ENCODE measurements around the gene TPSD1.
"Not testable (repeated sequence)": the region's sequence is repeated elsewhere in the genome, so short reads cannot be mapped to it uniquely, and the experiment has no call there.

Gene TPSD1

DNA sequence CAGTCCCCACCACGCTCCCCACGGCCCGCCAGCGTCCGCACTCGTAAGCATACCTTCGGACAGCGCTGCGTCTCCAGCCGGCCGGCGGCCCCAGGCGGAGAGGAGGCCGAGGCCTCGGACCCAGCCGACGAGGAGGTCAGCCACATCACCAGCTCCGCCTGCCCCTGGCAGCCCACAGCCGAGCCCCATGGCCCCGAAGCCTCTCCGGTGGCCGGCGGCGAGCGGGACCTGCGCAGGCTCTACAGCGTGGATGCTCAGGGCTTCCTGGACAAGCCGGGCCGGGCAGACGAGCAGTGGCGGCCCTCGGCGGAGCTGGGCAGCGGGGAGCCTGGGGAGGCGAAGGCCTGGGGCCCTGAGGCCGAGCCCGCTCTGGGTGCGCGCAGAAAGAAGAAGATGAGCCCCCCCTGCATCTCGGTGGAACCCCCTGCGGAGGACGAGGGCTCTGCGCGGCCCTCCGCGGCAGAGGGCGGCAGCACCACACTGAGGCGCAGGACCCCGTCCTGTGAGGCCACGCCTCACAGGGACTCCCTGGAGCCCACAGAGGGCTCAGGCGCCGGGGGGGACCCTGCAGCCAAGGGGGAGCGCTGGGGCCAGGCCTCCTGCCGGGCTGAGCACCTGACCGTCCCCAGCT, 35.7 kb upstream of the TPSD1 start:
- H3K27ac ChIP-seq = no peak overlapping the region

DNA sequence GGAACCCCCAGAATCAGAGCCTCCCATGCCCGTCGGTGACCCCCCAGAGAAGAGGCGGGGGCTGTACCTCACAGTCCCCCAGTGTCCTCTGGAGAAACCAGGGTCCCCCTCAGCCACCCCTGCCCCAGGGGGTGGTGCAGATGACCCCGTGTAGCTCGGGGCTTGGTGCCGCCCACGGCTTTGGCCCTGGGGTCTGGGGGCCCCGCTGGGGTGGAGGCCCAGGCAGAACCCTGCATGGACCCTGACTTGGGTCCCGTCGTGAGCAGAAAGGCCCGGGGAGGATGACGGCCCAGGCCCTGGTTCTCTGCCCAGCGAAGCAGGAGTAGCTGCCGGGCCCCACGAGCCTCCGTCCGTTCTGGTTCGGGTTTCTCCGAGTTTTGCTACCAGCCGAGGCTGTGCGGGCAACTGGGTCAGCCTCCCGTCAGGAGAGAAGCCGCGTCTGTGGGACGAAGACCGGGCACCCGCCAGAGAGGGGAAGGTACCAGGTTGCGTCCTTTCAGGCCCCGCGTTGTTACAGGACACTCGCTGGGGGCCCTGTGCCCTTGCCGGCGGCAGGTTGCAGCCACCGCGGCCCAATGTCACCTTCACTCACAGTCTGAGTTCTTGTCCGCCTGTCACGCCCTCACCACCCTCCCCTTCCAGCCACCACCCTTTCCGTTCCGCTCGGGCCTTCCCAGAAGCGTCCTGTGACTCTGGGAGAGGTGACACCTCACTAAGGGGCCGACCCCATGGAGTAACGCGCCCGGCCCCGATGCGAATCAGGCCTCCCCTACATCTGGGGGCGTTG, 34.8 kb upstream of the TPSD1 start:
- H3K27ac ChIP-seq = no peak overlapping the region

More for the DNA sequence above, 35.7 kb upstream of the TPSD1 start:
- no peak overlapping the region for H3K4me3 ChIP-seq

DNA sequence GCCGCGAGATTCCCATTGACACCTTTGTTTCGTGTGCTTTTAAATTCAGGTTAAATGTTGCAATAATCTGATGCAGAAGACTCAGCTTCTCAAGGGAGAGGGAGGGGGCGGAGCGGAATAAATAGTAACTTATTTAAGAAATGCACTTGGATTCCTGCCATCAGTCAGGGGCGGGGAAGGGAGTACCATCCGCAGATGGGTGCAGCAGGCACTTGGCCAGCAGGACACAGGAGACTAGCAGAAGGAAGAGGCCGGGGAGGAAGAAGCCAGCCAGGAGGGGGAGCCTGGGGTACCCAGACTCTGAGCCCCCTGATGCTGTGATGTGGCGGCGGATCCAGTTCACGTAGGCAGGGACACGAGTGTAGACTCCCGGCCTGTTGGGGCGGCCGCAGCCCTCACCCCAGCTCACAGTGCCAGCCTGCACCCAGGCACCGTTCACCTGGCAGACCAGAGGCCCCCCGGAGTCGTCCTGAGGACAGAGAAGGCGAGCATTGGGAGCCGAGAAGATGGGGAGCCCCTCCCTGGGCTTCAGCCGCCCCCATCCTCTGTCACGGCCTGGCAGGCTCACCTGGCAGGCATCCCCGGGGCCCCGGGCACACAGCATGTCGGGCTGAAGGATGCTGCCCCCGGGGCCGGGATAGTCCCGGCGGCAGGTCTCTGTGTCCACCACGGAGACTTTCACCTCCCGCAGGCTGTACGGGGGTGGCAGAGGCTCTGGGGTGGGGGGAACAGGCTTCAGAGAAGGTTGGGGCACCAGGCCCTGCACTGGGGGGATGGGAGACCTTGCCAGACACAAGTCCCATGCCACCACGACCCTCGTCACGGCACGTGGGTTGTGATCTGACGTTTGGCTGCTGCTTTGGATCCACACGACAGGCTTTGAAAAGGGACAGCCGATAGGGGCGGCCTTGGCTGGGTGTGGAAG, 34.0 kb upstream of the TPSD1 start:
- Histone ChIP-seq H3K27ac (no peak overlapping the region), H3K4me3 (no peak overlapping the region)

More for the DNA sequence above, 34.8 kb upstream of the TPSD1 start:
- H3K4me3 ChIP-seq = no peak overlapping the region

DNA sequence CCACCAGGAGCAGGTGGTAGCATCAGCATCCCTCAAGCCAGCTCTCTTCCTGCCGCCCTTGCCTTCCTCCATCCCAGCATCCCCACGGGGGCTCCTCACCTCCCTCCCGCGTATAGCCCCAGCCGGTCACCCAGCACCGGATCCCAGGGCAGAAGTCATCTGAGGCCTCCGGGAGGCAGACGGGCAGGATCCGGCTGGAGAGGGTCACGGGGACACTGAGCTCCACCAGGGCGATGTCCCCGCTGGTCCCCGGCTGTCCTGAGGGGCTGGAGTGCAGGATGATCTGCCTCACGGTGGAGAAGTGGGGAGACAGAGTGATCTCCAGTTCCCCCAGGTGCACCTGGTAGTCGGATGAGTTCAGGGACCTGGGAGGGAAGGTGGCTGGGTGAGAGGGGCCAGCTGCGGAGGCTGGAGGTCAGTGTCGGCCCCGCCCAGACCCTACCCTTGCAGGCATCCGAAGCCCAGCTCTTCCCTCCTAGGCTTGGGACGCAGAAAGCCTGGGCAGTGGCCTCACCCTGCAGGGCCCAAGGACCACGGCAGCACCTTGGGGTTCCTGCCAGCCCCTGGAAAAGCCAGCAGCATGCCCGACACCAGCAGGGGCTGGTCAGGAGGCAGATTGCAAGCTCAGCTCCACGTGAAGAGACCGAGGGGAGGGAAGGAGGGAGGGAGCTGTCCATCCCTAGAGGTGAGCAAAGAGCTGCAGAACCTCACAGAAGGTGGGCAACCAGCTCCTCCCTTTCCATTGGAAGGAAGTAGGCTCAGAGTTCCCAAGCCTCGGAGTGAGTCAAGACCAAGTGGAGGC, 33.1 kb upstream of the TPSD1 start:
- no peak overlapping the region for H3K4me3 ChIP-seq
- H3K27ac ChIP-seq = no peak overlapping the region

DNA sequence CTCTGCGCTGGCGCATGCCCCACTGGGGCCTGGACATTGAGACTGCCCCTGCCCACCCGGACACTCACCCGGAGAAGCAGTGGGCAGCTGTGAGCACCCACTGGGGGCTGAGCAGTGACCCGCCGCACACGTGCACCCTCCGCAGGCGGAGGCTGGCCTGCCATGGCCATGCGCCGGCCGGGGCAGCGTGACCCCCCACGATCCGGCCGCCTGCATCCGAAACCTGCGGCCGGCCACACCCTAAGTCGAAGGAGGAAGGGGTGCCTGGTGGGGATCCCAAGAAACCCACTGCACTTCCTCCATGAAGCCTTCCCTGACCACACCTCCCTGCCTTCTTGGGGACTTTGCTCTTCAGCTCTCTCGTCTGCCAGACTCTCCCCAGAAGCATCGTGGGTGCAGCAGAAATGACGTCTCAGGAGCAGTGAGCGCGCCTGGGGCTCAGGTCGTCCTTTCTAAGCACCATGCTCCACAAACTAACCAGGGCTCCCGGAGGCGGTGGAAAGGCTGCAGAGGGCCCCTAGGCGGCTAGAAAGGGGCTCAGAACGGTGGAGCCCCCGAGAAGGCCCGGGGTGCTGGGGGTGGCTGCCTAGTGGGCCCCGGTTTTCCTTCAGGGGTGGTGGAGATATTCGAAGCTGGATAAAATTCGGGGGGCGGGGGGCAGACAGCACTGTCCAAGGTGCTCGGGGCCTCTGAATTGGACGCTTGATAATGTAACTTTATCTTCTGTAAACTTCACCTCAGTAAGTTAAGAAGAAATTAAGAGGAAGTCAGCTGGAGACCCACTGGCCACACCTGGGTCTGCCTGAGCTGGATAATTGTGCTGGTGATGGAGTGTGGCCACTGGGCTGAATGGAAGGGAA, 32.3 kb upstream of the TPSD1 start:
- Histone ChIP-seq H3K27ac (no peak overlapping the region), H3K4me3 (no peak overlapping the region)

DNA sequence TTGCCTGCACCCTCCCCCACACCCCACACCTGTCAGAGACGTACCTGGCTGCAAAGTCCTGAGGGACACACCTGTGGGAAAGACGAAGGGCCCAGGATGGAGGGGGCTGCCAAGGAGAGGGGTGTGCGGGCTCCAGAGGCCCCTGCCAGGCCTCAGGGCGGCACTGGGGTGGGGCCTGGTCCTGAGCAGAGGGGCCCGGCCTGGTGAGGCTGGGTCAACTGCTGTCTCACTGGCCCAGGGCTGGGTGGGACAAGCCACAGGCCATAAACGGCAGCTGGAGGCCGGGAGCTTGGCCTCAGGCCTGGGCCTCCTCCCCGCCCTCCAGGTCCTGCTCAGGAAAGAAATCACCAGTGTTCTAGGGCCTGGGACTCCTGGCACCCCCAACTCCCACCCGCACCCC, 31.3 kb upstream of the TPSD1 start:
- Histone ChIP-seq H3K4me3 (no peak overlapping the region), H3K27ac (no peak overlapping the region)

DNA sequence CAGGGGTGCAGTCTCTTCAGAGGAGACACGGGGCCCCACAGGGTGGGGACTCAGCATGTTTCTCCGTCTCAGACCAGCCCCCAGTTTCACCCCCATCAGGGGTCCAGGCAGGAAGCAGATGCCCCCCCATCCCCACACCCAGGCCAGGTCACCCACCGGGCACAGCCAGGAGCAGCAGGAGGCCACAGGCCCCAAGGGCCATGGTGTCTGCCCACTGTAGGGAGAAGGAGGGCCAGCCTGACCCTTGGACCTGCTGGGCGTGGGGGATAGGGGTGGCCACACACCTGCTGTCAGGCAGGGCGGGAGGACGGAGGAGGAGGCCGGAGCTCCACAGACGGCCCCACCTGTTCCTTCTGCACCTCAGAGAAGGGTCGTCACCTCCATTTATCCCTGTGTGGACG, 30.8 kb upstream of the TPSD1 start, which contains the start of gene TPSG1:
Gene TPSG1, minus strand, starts transcription at position 218 of the 401 bp plus-strand sequence. Its CDS starts 16 bp downstream, at position 202.
- H3K4me3 ChIP-seq = no peak within 1 kb of the TSS
- H3K27ac ChIP-seq = no peak within 1 kb of the TSS

DNA sequence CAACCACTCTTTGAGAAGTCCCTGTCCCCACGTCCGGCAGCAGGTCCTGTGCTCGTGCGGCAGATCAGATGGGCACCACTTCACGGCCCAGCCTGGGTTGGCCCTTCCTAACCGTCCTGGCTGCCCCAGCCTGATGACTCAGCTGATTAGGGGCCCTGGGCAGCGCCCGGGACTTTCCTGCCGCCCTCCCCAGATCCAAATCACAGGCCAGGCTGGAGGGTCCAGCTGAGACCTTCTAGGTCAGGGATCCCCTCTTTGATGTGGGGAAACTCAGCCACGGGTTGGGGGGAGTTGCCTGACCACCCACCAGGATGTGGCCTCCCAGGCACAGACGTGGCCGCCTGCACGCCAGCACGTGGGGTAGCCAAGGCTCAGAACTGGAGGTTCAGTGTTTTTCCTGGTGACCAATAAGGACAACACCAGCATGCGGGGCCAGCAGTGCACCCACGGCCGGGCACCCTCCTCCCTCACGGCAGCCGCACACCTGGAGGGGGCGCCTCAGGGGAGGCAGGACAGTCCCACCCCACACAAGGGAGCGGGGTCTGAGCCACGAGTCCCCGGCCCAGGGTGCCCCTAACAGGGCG, 30.0 kb upstream of the TPSD1 start:
- not testable (repeated sequence) for H3K27ac ChIP-seq, H3K4me3 ChIP-seq

DNA sequence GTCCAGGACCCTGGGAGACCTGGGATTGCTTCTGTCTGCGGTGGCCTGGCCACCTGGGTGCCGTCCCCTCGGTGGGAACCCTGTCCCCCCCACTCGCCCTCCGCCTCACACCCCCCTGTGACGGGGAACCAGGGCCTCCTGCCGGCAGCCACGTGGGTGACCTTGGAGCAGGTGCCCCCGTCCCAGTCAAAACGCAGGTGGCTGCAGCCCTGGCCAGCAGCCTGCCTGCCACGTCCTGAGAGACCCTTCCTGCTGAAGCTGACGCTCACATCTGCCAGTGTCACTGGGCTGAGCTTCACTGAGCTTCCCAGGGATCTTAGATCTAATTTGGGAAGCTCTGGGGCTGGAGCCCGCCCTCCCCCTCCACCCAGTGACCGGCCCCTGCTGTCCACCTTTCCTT, 29.2 kb upstream of the TPSD1 start:
- H3K27ac ChIP-seq, H3K4me3 ChIP-seq: not testable (repeated sequence)

DNA sequence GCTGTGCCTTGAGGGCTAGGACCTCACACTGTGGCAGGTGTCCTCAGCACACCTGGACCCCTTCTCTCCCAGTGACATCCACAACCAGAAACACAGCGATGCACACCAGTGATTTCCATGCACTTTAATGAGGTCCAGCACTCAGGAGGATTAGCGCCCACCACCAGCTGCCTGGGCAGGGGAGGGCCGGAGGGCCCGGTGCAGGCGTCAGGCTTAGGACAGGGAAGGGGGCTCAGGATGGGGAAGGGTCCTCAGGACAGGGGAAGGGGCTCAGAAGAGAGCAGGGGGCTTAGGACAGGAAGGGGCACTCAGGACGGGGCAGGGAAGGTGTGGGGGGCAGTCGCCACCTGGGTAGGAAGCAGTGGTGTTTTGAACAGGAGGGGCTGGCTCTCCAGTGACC, 27.6 kb upstream of the TPSD1 start:
- not testable (repeated sequence) for H3K27ac ChIP-seq, H3K4me3 ChIP-seq

DNA sequence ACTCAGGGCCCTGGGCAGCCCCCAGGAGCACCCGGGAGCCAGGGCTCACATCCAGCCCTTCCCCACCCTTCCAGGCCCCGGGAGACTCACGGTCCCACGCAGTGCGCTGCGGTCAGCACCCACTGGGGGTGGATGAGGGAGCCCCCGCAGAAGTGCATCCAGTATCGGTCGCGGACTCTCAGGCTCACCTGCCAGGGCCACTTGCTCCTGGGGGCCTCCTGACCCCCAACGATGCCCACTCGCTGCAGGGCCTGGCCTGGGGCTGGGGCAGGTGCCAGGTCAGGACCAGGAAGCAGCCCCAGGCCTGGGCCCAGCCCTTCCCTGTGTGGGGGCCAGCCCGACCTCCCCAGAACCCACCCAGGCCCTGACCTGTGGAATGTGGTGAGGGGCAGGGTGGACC, 26.4 kb upstream of the TPSD1 start:
- not testable (repeated sequence) for H3K27ac ChIP-seq, H3K4me3 ChIP-seq

DNA sequence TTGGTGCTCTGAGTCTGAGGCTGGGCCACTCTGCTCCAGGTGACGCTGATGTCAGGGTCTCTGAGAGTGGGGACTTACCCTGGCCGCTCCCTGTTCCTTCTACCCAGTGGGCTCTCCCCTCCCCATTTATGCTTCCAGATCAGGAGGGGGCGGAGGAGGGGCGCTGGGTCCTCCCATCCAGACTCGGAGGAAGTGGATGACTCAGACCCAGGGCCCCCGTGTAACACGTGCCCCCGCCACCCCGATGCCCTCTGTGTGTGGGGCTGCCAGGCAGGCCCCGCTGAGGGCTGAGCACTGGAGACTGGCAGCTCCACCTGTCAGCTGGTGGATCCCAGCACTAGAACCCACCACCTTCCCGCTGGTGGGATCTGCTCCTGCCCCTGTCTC, 25.8 kb upstream of the TPSD1 start, which contains the start of gene TPSB2:
Gene TPSB2, minus strand, starts transcription at position 101 of the 387 bp plus-strand sequence. CDS start 233 bp downstream, outside the sequence.
- not testable (repeated sequence) for H3K27ac ChIP-seq, H3K4me3 ChIP-seq

DNA sequence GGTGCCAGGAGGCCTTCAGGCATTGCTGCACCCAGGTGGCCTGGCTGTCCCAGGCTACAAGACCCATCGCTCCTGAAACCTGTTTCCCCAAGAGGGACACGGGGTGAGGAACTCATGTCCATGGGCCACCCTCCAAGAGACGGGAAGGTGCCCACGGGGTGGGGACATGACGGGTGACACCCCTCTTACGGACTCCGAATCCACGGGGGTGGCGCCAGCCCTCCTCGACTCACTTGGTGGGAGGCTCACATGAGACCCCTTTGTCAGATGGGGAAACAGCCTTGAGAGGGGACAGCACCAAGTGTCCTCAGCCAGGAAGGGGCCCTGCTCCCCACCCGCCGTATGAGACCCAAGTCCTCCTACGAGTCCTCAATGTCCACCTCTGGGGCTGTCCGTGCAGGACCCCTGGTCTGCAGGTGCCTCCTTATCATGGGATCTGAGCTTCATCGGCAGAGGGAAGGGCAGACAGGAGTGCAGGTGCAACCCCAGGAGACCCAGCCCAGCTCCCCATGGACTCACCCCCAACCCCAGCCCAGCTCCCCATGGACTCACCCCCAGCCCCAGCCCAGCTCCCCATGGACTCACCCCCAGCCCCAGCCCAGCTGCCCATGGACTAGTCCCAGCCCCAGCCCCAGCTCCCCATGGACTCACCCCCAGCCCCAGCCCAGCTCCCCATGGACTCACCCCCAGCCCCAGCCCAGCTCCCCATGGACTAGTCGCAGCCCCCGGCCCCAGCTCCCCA, 25.2 kb upstream of the TPSD1 start:
- not testable (repeated sequence) for H3K27ac ChIP-seq, H3K4me3 ChIP-seq

DNA sequence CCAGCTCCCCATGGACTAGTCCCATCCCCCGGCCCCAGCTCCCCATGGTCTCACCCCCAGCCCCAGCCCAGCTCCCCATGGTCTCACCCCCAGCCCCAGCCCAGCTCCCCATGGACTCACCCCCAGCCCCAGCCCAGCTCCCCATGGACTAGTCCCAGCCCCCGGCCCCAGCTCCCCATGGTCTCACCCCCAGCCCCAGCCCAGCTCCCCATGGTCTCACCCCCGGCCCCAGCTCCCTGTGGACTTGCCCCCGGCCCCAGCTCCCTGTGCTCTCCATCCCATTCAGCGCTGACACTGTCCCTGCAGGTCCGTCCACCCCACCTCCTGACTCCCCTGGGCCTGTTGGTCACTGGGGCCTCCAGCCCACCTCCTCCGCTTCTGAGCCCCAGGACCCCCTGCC, 24.6 kb upstream of the TPSD1 start:
- H3K4me3 ChIP-seq, H3K27ac ChIP-seq: not testable (repeated sequence)

DNA sequence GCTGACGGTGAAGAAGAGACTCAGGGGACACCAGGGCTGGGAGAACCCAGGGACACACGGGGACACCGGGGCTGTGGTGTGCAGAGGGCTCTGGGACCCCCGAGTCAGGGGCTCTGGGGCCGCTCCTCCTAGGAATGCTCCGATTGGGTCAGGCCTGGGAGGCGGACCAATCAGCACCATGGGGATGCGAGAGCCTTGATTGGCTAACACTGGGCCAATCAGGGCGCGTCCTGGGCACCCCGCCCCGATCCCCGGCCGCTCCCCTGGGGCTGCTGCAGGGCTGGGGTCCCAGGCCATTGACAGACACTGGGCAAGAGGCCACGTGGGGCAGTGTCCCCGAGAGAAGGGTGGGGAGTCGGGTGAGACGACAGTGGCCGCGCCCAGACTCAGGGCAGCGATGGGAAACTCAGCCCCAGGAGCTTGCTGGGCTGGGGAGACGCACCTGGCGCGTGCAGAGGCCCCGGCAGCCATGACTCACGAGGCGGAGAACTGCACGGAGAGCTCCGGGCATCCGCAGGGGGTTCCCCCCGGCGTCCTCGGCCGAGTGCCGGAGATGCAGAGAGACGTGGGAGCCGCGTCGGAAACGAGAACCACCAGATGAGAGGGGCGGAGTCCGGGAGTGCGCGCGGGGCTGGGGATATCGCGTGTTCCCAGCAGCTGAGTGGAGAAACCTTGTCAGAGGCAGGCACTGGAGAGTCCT, 23.7 kb upstream of the TPSD1 start:
- H3K4me3 ChIP-seq, H3K27ac ChIP-seq: not testable (repeated sequence)

DNA sequence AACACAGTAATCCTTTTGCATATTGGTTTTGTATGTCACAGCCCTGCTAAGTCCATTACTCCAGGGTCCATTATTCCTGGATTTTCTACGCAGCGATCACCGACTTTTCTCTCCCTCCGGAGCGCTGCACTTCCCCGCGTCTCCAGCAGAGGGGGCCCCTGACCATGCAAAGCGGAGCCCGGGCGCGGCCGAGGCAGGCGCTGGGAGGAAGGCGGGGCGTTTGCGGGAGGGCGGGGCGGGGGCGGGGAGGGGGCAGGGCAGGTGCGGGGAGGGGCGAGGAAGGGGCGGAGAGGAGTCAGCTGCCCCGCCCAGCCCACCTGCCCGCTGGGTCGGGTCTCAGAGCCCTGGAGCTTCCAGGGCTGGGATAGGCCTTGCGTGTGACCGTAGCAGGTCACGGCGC, 19.2 kb upstream of the TPSD1 start:
- H3K4me3 ChIP-seq = not testable (repeated sequence)

DNA sequence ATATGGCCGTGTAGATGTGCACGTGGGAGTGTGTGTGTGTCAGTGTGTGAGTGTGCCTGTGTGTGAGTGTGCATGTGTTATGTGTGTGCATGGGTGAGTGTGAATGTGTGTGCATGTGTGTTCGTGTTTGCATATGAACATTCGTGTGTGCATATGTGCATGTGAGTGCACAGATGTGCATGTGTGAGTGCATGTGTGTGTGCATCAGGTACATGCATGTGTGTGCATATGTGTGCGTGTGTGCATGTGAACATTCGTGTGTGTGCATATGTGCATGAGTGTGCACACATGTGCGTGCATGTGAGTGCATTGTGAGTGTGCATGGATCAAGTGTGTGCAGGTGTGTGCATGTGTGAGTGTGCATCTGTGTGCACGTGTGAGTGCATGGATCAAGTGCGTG, 17.9 kb upstream of the TPSD1 start:
- Histone ChIP-seq H3K27ac (no peak overlapping the region), H3K4me3 (no peak overlapping the region)

More for the DNA sequence above, 19.2 kb upstream of the TPSD1 start:
- H3K27ac ChIP-seq = not testable (repeated sequence)

Measured in skin epidermis (tissue), 12 donors.